Mesenchymal stem cell (in vitro differentiated cells and primary cell): Measurements from ENCODE around the gene GPR15.

ENCODE experiments used
- DNase-seq: peaks from one replicate; pipeline ENCODE4 v3.0.0-alpha.2; 2013
- H2AFZ ChIP-seq: one replicate; pipeline ENCODE4 v1.6.1; 2013; ENCODE audit warnings: low read depth, mild to moderate bottlenecking, control low read depth, inconsistent platforms, low read length, moderate library complexity
- H2AK5ac ChIP-seq: 2 replicates; pipeline ENCODE4 v1.6.1; 2013; ENCODE audit warnings: low read length, moderate library complexity, mild to moderate bottlenecking, inconsistent platforms; ENCODE audit not compliant: severe bottlenecking
- H2BK120ac ChIP-seq: one replicate; pipeline ENCODE4 v1.6.1; 2013; ENCODE audit warnings: low read depth, mild to moderate bottlenecking, inconsistent platforms, low read length, moderate library complexity
- H2BK12ac ChIP-seq, 2 experiments: one replicate each; pipeline ENCODE4 v1.6.1; 2013; ENCODE audit warnings: inconsistent platforms in 2 of 2, low read length in 2 of 2, mild to moderate bottlenecking in 2 of 2, moderate library complexity in 2 of 2, control low read depth in 1 of 2
- H2BK15ac ChIP-seq: one replicate; pipeline ENCODE4 v1.6.1; 2013; ENCODE audit warnings: mild to moderate bottlenecking, low read depth, inconsistent platforms; ENCODE audit not compliant: poor library complexity, severe bottlenecking
- H2BK5ac ChIP-seq: 2 replicates; pipeline ENCODE4 v1.6.1; 2013; ENCODE audit warnings: low read depth, mild to moderate bottlenecking, low read length, control low read depth, inconsistent platforms; ENCODE audit not compliant: poor library complexity, severe bottlenecking
- H3K14ac ChIP-seq, 2 experiments: one replicate each; pipeline ENCODE4 v1.6.1; 2013; ENCODE audit warnings: inconsistent platforms in 2 of 2, low read length in 2 of 2, control low read depth in 1 of 2, mild to moderate bottlenecking in 1 of 2, moderate library complexity in 1 of 2
- H3K18ac ChIP-seq, 2 experiments: one replicate each; pipeline ENCODE4 v1.6.1; 2013; ENCODE audit warnings: inconsistent platforms in 2 of 2, low read length in 2 of 2, control low read depth in 1 of 2, low read depth in 1 of 2, mild to moderate bottlenecking in 1 of 2
- H3K23ac ChIP-seq, 2 experiments: one replicate each; pipeline ENCODE4 v1.6.1; 2013; ENCODE audit warnings: inconsistent platforms in 2 of 2, low read length in 2 of 2, mild to moderate bottlenecking in 2 of 2, moderate library complexity in 2 of 2, control low read depth in 1 of 2
- H3K27ac ChIP-seq: 2 replicates; pipeline ENCODE4 v1.5.1; 2013; ENCODE audit warnings: mild to moderate bottlenecking, moderate library complexity, low read length, control low read depth, inconsistent platforms; ENCODE audit not compliant: poor library complexity, severe bottlenecking
- H3K27me3 ChIP-seq, 2 experiments: 2 replicates each; pipeline versions ENCODE4 v1.6.1 to v1.7.0; 2013; ENCODE audit warnings: low read length in 2 of 2, mild to moderate bottlenecking in 2 of 2, moderate library complexity in 2 of 2, control low read depth in 1 of 2, inconsistent platforms in 1 of 2; ENCODE audit not compliant: control insufficient read depth in 1 of 2, insufficient read depth in 1 of 2
- H3K36me3 ChIP-seq, 2 experiments: 2 replicates each; pipeline versions ENCODE4 v1.6.1 to v1.7.0; 2013; ENCODE audit warnings: low read length in 2 of 2, control low read depth in 1 of 2, inconsistent platforms in 1 of 2, low read depth in 1 of 2, mild to moderate bottlenecking in 1 of 2; ENCODE audit not compliant: insufficient read depth in 2 of 2, control insufficient read depth in 1 of 2
- H3K4ac ChIP-seq, 2 experiments: one replicate each; pipeline ENCODE4 v1.6.1; 2013; ENCODE audit warnings: inconsistent platforms in 2 of 2, low read length in 2 of 2, mild to moderate bottlenecking in 2 of 2, moderate library complexity in 2 of 2, control low read depth in 1 of 2, low read depth in 1 of 2
- H3K4me1 ChIP-seq: 2 replicates; pipeline ENCODE4 v1.6.1; 2013; ENCODE audit warnings: low read depth, low read length, control low read depth; ENCODE audit not compliant: control insufficient read depth, insufficient read depth
- H3K4me2 ChIP-seq: 2 replicates; pipeline ENCODE4 v1.6.1; 2013; ENCODE audit warnings: low read length, mild to moderate bottlenecking, inconsistent platforms; ENCODE audit not compliant: poor library complexity, severe bottlenecking
- H3K4me3 ChIP-seq, 2 experiments: 2 replicates each; pipeline versions ENCODE4 v1.5.1 to v1.7.0; 2013; ENCODE audit warnings: low read length in 2 of 2, mild to moderate bottlenecking in 2 of 2, control low read depth in 1 of 2, low read depth in 1 of 2; ENCODE audit not compliant: insufficient read depth in 1 of 2
- H3K79me1 ChIP-seq: replicated peaks from 2 replicates; pipeline ENCODE4 v1.6.1; 2013; ENCODE audit warnings: mild to moderate bottlenecking, control low read depth, low read length, inconsistent platforms; ENCODE audit not compliant: poor library complexity, severe bottlenecking
- H3K9ac ChIP-seq: 2 replicates; pipeline ENCODE4 v1.7.0; 2013; ENCODE audit warnings: mild to moderate bottlenecking, low read length, moderate library complexity
- H3K9me3 ChIP-seq: 2 replicates; pipeline ENCODE4 v1.7.0; 2013; ENCODE audit warnings: mild to moderate bottlenecking, low read length; ENCODE audit not compliant: control insufficient read depth
- H4K8ac ChIP-seq: one replicate; pipeline ENCODE4 v1.6.1; 2013; ENCODE audit warnings: inconsistent platforms, mild to moderate bottlenecking, low read length, moderate library complexity
- H4K91ac ChIP-seq: one replicate; pipeline ENCODE4 v1.6.1; 2013; ENCODE audit warnings: mild to moderate bottlenecking, low read length, inconsistent platforms
- WGBS: methylation state at CpG from one replicate; pipeline ENCODE4 v1.1.7; 2013; ENCODE audit warnings: mixed read lengths; 5-methylcytosine and 5-hydroxymethylcytosine counted together

Gene GPR15

GRCh38 chr3:98541695-98542094 is 9.9 kb downstream of the GPR15 start:
- H2BK15ac ChIP-seq = no peak overlapping the region
- H3K27me3 ChIP-seq = no peaks in the 10 kb centered on the region
- H3K23ac ChIP-seq = no peak overlapping the region
- H3K36me3 ChIP-seq = no peaks in the 10 kb centered on the region
- H2BK120ac ChIP-seq = no peak overlapping the region
- no peak overlapping the region for H3K27ac ChIP-seq
- H3K14ac ChIP-seq = no peak overlapping the region
- peaks cover 2% of the 10 kb centered on the region for H3K4me1 ChIP-seq
- no peak overlapping the region for H2BK5ac ChIP-seq
- no peak overlapping the region for H3K9ac ChIP-seq
- no peak overlapping the region for H2AFZ ChIP-seq
- H3K18ac ChIP-seq = no peak overlapping the region
- no peaks in the 10 kb centered on the region for H3K9me3 ChIP-seq
- no peak overlapping the region for H4K8ac ChIP-seq
- no CpG with 5 or more reads among the region's 1 CpG for WGBS
- no peak overlapping the region for H2AK5ac ChIP-seq
- no peak overlapping the region for H3K4ac ChIP-seq
- H3K4me2 ChIP-seq = no peak overlapping the region
- no peak overlapping the region for H3K4me3 ChIP-seq
- no peak overlapping the region for H2BK12ac ChIP-seq
- DNase-seq = no peak
- no peaks in the 10 kb centered on the region for H3K79me1 ChIP-seq
- no peak overlapping the region for H4K91ac ChIP-seq

- H3K9ac ChIP-seq = no peak overlapping the region
- peaks cover 2% of the 10 kb centered on the region for H3K4me1 ChIP-seq
- no peak overlapping the region for H3K14ac ChIP-seq
- no peak overlapping the region for H2AK5ac ChIP-seq
- no peak overlapping the region for H3K4me2 ChIP-seq
- no peaks in the 10 kb centered on the region for H3K36me3 ChIP-seq
- H3K27me3 ChIP-seq = no peaks in the 10 kb centered on the region
- no peak overlapping the region for H4K91ac ChIP-seq
- no peaks in the 10 kb centered on the region for H3K79me1 ChIP-seq
- no peak overlapping the region for H4K8ac ChIP-seq
- H3K18ac ChIP-seq = no peak overlapping the region
- H2BK12ac ChIP-seq = no peak overlapping the region
- DNase-seq = no peak
- no peak overlapping the region for H2AFZ ChIP-seq
- WGBS = 100% methylated on average over 1 of the region's 1 CpG
- no peak overlapping the region for H3K27ac ChIP-seq
- H3K4me3 ChIP-seq = no peak overlapping the region
- no peak overlapping the region for H2BK120ac ChIP-seq
- H2BK5ac ChIP-seq = no peak overlapping the region
- H3K4ac ChIP-seq = no peak overlapping the region
- H3K23ac ChIP-seq = no peak overlapping the region
- no peaks in the 10 kb centered on the region for H3K9me3 ChIP-seq
- no peak overlapping the region for H2BK15ac ChIP-seq
These were observed 10.8 kb downstream of the GPR15 start for GRCh38 chr3:98542623-98543022.

GRCh38 chr3:98545940-98546339 is 14.2 kb downstream of the GPR15 start:
- Histone ChIP-seq H4K8ac (no peak overlapping the region), H3K23ac (no peak overlapping the region), H3K9ac (no peak overlapping the region), H2BK120ac (no peak overlapping the region), H3K27ac (no peak overlapping the region), H3K27me3 (peaks cover 6 to 14% of the 10 kb centered on the region in 2 experiments), H2BK12ac (no peak overlapping the region), H3K4ac (no peak overlapping the region), H3K18ac (no peak overlapping the region), H3K9me3 (no peaks in the 10 kb centered on the region), H3K14ac (no peak overlapping the region), H2BK15ac (no peak overlapping the region), H3K4me1 (peaks cover 2% of the 10 kb centered on the region), H2BK5ac (no peak overlapping the region), H3K4me3 (no peak overlapping the region), H4K91ac (no peak overlapping the region), H2AK5ac (no peak overlapping the region), H2AFZ (no peak overlapping the region), H3K79me1 (no peaks in the 10 kb centered on the region), H3K36me3 (no peaks in the 10 kb centered on the region), H3K4me2 (no peak overlapping the region)
- no peak for DNase-seq
- WGBS = 98% methylated on average over 3 of the region's 5 CpGs

- no peak overlapping the region for H2AK5ac ChIP-seq
- DNase-seq = no peak
- no peak overlapping the region for H3K14ac ChIP-seq
- H3K18ac ChIP-seq = no peak overlapping the region
- H2BK12ac ChIP-seq = no peak overlapping the region
- H3K27ac ChIP-seq = no peak overlapping the region
- no peak overlapping the region for H2BK5ac ChIP-seq
- H3K4me2 ChIP-seq = no peak overlapping the region
- H3K9ac ChIP-seq = no peak overlapping the region
- WGBS = 71% methylated on average over 3 of the region's 5 CpGs
- no peak overlapping the region for H3K4me3 ChIP-seq
- no peak overlapping the region for H2BK15ac ChIP-seq
- H3K36me3 ChIP-seq = no peaks in the 10 kb centered on the region
- H3K23ac ChIP-seq = no peak overlapping the region
- no peak overlapping the region for H2BK120ac ChIP-seq
- no peaks in the 10 kb centered on the region for H3K79me1 ChIP-seq
- no peaks in the 10 kb centered on the region for H3K4me1 ChIP-seq
- H4K91ac ChIP-seq = no peak overlapping the region
- H4K8ac ChIP-seq = no peak overlapping the region
- H3K4ac ChIP-seq = no peak overlapping the region
- no peaks in the 10 kb centered on the region for H3K9me3 ChIP-seq
- no peak overlapping the region for H2AFZ ChIP-seq
- H3K27me3 ChIP-seq = peaks cover 6 to 21% of the 10 kb centered on the region in 2 experiments
These were observed 16.8 kb downstream of the GPR15 start for GRCh38 chr3:98548544-98548943.
